Kidney epithelial cell (primary cell): ENCODE measurements around the gene MUC22. TPM values are rescaled to one million over a fixed set of nuclear protein-coding genes. Genes with fewer than 3 reads are reported as not detected.

Experiments
- DNase-seq: peaks from one replicate; pipeline ENCODE4 v3.0.0-alpha.2; 2010; ENCODE audit warnings: low read depth
- H3K27me3 ChIP-seq: 2 replicates; pipeline ENCODE4 v1.6.0; 2011; ENCODE audit warnings: low read length; ENCODE audit not compliant: control insufficient read depth, insufficient read depth
- H3K36me3 ChIP-seq: 2 replicates; pipeline ENCODE4 v1.5.1; 2011; ENCODE audit warnings: low read length; ENCODE audit not compliant: control insufficient read depth, insufficient read depth
- H3K4me3 ChIP-seq: 2 replicates; pipeline ENCODE4 v1.5.1; 2011; ENCODE audit warnings: low read depth, mild to moderate bottlenecking, control low read depth, low read length
- total RNA-seq: library from RNA; depleted of rRNA; stranded (reverse); fragments of >200 nt; gene quantifications from 2 replicates; pipeline ENCODE4 v1.2.3, GENCODE V29; 2015
- TF ChIP-seq, protein P1 (sequence below): IDR thresholded peaks from 2 replicates; pipeline ENCODE4 v1.5.1; 2011; ENCODE audit warnings: mild to moderate bottlenecking, moderate library complexity, low read length, control low read depth, inconsistent platforms; ENCODE audit not compliant: insufficient read depth, poor library complexity, severe bottlenecking

The MUC22 gene
- total RNA-seq, 1 donor from 2014 or later = not detected

DNA sequence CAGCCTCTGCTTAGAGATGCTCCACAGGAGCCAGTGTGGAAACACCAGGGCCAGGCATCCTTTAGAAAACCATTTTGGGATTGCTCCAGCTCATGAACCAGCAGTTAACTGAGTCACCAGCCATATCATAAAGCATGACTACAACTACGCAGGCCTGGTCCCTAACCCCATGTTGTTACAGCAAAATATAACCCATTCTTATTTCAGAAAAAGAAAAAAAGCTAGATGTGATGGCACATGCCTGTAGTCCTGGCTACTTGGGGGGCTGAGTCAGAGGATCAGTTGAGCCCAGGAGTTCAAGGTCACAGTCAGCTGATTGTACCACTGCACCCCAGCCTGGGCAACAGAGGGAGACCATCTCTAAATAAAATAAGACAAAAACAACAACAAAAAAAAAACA, 65.3 kb downstream of the MUC22 start:
- Histone ChIP-seq H3K4me3 (no peak overlapping the region), H3K36me3 (no peaks in the 10 kb centered on the region), H3K27me3 (no peaks in the 10 kb centered on the region)
- TF ChIP-seq, protein P1, sequence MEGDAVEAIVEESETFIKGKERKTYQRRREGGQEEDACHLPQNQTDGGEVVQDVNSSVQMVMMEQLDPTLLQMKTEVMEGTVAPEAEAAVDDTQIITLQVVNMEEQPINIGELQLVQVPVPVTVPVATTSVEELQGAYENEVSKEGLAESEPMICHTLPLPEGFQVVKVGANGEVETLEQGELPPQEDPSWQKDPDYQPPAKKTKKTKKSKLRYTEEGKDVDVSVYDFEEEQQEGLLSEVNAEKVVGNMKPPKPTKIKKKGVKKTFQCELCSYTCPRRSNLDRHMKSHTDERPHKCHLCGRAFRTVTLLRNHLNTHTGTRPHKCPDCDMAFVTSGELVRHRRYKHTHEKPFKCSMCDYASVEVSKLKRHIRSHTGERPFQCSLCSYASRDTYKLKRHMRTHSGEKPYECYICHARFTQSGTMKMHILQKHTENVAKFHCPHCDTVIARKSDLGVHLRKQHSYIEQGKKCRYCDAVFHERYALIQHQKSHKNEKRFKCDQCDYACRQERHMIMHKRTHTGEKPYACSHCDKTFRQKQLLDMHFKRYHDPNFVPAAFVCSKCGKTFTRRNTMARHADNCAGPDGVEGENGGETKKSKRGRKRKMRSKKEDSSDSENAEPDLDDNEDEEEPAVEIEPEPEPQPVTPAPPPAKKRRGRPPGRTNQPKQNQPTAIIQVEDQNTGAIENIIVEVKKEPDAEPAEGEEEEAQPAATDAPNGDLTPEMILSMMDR = no peak
- no peak for DNase-seq

DNA sequence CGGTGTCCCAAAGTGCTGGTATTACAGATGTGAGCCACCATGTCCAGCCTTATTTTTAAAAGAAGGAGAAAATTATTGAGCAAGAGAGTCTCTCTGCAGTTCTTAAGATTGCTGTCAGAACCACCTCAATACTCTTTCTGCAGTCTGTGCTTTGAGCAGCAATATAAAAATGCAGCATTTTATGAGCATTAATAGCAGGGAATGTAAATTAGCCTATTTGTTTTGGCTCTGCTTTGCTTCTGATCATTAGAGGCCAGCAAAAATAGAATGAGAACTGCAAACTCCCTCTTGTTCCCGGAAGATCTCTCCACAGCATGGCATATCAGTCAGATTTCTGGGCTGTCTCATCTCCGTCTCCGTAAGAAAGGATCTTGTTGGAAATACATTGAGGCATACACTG, 66.3 kb downstream of the MUC22 start:
- Histone ChIP-seq H3K27me3 (no peaks in the 10 kb centered on the region), H3K36me3 (no peaks in the 10 kb centered on the region), H3K4me3 (no peak overlapping the region)
- DNase-seq = no peak
- TF ChIP-seq, protein P1 = no peak

DNA sequence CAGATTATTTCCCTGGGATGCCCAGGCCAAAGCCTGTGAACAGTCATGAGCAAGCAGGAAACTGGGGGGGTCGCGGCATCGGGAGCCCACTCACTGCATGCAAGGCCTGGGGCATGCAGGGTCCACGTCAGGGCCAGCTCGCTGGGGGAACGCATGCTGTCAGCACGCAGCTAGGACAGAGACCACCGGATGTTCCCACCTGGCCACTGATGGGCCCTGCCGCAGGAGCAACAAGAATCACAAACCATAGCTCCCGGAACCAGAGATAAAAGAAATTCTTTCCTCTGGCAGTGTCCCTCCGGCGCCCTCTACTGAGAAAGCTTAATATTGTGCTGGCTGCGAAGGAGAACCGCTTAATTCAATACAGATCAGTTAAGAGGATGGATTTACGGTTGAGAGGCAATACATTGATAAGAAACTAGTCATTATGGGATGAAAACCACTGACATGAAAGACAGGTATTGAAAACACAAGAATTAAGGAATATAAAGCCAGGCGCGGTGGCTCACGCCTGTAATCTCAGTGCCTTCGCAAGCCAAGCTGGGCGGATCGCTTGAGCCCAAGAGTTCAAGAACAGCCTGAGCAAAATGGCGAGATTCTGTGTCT, 69.5 kb downstream of the MUC22 start:
- no peaks in the 10 kb centered on the region for H3K27me3 ChIP-seq
- no peak for DNase-seq
- no peak overlapping the region for H3K4me3 ChIP-seq
- no peaks in the 10 kb centered on the region for H3K36me3 ChIP-seq
- TF ChIP-seq, protein P1 = peak; percentile 79

DNA sequence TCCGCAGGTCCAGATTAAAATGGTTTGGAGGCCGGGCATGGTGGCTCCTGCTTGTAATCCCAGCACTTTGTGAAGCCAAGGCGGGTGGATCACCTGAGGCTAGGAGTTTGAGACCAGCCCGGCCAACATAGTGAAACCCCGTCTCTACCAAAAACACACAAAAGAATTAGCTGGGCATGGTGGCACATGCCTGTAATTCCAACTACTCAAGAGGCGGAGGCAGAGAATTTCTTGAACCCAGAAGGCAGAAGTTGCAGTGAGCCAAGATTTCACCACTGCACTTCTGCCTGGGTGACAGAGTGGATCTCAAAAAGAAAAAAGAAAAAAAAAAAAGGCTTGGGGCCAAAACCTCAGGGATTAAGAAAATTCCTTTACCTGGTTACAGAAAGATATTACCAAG, 71.6 kb downstream of the MUC22 start:
- Histone ChIP-seq H3K27me3 (no peaks in the 10 kb centered on the region), H3K36me3 (no peaks in the 10 kb centered on the region), H3K4me3 (no peak overlapping the region)
- TF ChIP-seq, protein P1 = no peak
- DNase-seq = no peak

DNA sequence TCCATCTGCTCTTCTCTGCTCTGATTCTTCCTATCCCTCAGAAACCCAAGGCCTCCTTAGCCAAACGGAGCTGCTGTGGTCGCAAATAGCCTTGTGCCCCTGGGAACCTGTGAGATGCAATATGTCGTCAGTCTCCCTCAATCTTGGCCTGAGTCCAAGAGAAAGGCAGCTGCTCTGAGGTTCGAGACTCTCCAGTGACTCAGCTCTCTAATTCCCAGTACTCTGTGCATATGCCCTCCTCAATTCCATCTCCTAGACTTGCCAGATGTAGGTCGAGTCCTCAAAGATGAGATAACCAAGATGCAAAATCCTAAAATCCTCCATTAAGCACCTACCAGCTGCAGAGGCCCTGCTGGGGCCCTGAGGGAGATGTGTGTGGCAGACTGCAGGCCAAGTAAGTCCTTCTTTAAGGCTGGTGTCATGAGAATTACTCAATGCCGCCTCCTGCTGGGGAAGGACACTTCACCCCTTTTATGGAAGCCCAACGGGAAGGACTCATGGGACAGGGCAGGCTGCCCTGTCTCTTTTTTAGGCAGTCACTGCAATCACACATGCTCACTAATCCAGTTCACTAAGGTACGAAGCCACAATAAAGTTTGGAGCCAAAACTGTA, 73.6 kb downstream of the MUC22 start:
- no peak for DNase-seq
- Histone ChIP-seq H3K4me3 (no peak overlapping the region), H3K36me3 (no peaks in the 10 kb centered on the region), H3K27me3 (no peaks in the 10 kb centered on the region)
- TF ChIP-seq, protein P1 = no peak

Other genes starting within 250 kb of the MUC22 start
- gene DDR1, start 126.0 kb upstream of the MUC22 start, total RNA-seq = 171 and 173 TPM in 2 replicates
- gene GTF2H4, start 102.3 kb upstream of the MUC22 start, total RNA-seq = 23.0 and 27.7 TPM in 2 replicates
- gene VARS2, start 96.2 kb upstream of the MUC22 start, total RNA-seq = 34.7 and 37.7 TPM in 2 replicates
- gene SFTA2, start 78.3 kb upstream of the MUC22 start, total RNA-seq = 1.0 TPM in 1 of 2 replicates, not detected in the other
- gene MUCL3, start 69.5 kb upstream of the MUC22 start, total RNA-seq = not detected in 2 replicates
- gene MUC21, start 26.8 kb upstream of the MUC22 start, total RNA-seq = not detected in 2 replicates
- 0.62 and 0.79 TPM in 2 replicates for gene C6orf15, start 102.1 kb downstream of the MUC22 start, total RNA-seq
- gene PSORS1C1, start 104.3 kb downstream of the MUC22 start, total RNA-seq = 0.38 and 0.48 TPM in 2 replicates
- not detected in 2 replicates for gene CDSN, start 110.0 kb downstream of the MUC22 start, total RNA-seq
- gene PSORS1C2, start 128.6 kb downstream of the MUC22 start, total RNA-seq = not detected in 2 replicates
- 16.4 and 20.2 TPM in 2 replicates for gene CCHCR1, start 147.3 kb downstream of the MUC22 start, total RNA-seq
- 6.4 and 10.1 TPM in 2 replicates for gene TCF19, start 148.1 kb downstream of the MUC22 start, total RNA-seq
- 0.21 and 0.68 TPM in 2 replicates for gene POU5F1, start 160.2 kb downstream of the MUC22 start, total RNA-seq